Measurements from ENCODE around the gene RDH8.

- TF ChIP-seq GATA3 (IDR thresholded peaks at IDR 0.05; ENCODE audit: low read depth, low read length) (no peak), GATA2 (IDR thresholded peaks at IDR 0.05; ENCODE audit: low read depth, low read length) (no peak)
Observed at GRCh38 chr19:10037809-10038208, 24.5 kb downstream of the RDH8 start.
